ENCODE data around the gene MAP3K7.
"Not testable (repeated sequence)": the region's sequence is repeated elsewhere in the genome, so short reads cannot be mapped to it uniquely, and the experiment has no call there.

The MAP3K7 gene

DNA sequence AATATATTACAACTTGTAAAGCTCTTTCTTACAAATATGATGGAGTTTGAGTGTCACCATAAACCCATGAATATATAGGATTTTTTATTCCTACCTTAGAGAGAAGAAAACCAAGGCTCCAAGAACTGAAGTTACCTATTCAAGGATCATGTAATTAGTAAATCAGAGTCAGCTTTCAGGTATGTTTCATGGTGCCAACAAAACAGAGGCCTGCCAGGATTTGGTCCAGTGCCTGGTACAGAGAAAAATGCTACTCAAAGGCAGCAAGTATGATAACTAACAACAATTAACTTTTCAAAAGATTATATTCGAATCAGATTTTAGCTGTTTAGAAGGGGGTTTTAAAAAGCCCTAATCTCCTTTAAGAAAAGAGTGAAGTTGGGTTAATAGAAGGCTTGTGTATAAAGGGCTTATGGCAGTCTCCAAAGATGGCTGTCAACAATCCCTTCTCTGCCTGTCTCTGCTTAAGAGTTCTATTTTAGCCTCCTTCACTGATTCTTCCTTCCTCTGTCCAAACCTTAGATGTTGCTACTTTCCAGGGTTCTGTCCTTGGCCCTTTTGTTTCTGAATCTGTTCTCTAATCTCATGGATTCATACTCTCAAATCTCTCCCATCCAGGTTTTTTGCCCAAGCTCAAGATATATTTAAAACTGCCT, 7.8 kb downstream of the MAP3K7 start:
- DNase-seq (ENCODE audit: low read depth in 2 of 2), result no peak

DNA sequence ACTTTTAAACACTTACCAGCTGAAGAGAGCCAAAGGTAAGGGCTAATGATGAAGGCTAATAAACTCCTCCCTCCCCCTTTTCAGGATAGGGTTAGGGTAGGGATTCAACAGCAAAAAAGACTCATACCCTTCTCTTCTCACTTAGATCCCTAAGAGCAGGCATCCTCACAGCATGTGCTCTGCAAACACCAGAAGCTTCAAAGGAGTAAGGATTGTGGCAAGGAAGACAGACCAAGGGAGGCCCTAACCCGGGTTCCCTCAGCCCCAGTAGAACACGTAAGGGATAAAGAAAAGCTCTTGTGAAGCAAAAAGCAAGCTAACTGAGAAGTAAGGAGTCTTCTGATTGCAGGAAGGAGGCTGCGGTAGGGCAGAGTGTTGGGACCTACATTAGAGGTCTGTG, 11.6 kb downstream of the MAP3K7 start:
- DNase-seq (ENCODE audit: low read depth in 2 of 2), result no peak

DNA sequence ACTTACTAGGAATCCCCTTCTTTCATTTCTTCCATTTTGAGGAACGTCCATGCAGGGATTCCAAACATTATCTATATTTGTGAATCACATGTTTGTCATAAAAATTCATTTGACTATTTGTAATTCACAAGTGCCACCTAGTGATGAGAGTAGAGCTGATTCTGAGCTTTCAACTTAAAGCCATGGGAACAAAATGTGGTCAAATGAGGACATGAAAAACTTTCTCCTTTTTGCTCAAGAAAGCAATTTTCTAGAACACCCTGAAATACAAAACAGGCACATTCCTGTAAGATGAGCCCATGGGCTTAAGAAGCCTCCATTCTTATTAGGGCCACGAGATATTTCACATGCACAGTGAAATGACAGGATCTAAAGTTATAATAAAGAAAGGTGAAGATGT, 12.3 kb downstream of the MAP3K7 start:
- DNase-seq (ENCODE audit: low read depth in 2 of 2), result no peak

DNA sequence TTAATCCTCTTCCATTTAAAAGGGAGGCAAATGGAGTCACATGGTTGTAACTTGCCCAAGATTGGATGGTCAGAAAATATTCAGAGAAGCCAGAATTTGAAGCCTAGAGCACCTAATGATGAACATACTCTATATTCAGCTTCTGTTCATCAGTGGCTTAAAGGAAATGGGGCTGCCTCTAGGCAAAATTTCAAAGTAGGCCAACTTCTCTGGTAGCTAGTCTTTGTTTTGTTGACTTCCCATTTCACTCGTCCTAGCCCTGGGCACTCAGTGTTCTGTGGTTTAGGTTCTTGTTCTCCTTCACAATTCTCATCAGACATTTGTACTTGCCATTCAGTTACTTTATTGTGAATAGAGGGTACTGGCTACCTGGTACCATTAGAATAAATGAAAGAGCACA, 13.2 kb downstream of the MAP3K7 start:
- no peak for DNase-seq (ENCODE audit: low read depth in 2 of 2)

DNA sequence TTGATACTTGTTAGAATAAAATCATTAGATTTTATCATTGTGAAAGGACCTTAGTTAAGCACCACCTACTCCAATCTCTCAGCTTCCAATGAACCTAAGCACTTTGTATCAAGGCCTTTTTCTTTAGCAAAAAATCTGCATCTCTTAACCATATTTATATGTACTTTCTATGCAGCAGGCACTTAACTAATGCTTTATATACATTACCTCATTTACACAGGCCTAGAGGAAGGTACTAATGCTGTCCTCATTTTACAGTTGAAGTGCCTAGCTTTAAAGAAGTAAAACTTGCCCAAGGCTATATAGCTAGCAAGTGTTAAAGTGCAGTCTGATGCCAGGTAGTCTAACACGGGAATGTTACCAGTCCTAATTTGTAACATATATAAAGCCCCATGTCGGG, 14.0 kb downstream of the MAP3K7 start:
- DNase-seq (ENCODE audit: low read depth in 2 of 2), result no peak

DNA sequence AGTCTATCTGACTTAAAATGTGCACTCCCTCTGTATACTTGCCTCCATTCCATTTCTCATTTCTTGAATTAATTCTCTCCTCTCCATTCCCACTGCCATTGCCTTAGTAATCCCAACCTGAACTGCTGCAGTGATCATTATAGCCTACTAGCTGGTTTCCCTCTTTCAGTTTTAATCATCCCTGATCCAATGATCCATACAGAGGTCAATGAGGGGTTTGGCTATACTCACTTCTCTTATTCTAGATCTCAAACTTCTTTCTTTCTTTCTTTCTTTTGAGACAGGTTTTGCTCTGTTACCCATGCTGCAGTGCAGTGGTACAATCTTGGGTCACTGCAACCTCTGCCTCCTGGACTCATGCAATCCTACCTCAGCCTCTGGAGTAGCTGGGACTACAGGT, 17.6 kb downstream of the MAP3K7 start:
- no peak for DNase-seq (ENCODE audit: low read depth in 2 of 2)

DNA sequence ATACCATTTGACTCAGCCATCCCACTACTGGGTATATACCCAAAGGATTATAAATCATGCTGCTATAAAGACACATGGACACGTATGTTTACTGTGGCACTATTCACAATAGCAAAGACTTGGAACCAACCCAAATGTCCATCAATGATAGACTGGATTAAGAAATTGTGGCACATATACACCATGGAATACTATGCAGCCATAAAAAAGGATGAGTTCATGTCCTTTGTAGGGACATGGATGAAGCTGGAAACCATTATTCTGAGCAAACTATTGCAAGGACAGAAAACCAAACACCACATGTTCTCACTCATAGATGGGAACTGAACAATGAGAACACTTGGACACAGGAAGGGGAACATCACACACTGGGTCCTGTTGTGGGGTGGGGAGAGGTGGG, 19.2 kb downstream of the MAP3K7 start:
- not testable (repeated sequence) for DNase-seq (ENCODE audit: low read depth in 2 of 2)

DNA sequence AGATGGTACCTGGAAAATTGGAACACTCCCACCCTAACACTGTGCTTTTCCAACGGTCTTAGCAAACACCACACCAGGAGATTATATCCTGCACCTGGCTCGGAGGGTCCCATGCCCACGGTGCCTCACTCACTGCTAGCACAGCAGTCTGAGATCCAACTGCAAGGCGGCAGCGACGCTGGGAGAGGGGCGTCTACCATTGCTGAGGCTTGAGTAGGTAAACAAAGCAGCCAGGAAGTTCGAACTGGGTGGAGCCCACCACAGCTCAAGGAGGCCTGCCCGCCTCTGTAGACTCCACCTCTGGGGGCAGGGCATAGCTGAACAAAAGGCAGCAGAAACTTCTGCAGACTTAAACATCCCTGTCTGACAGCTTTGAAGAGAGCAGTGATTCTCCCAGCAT, 24.5 kb downstream of the MAP3K7 start:
- not testable (repeated sequence) for DNase-seq (ENCODE audit: low read depth in 2 of 2)

DNA sequence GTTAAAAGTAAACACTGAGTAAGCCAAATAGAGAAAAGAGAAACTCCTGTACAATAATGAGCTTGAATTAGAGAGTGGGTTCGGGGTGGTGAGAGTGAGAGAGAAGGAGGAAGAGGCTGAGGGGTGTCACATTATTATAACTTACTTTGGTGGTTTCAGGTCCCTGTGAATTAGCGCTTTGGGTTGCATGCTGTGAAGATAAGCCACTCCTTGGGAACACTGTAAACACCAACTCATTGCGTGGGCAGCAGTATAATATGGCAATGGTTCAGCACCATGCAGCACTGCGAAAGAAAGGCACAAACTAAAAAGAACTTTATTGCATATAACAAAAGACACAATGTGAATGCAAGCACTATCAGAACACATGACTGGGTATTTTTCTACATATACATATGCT, 26.9 kb downstream of the MAP3K7 start:
- DNase-seq (ENCODE audit: low read depth in 2 of 2), result no peak

DNA sequence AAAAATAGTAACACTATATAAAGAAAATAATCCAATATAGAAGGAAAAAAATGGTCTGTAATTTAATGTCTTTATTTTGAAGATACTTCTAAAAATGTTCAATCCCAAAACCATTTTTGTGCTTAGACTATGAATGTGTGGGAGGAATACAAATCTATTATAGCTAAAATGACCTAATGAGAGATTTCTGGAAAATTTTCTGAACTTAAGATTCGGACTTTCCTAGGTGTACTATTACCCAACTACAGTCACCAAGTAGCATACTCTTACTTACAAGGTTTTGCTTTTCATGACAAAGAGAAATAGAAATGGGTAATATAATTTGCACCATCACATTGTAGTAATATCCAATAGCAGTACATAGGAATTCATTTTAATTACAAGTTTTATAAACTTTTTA, 29.9 kb downstream of the MAP3K7 start:
- no peak for DNase-seq (ENCODE audit: low read depth in 2 of 2)

DNA sequence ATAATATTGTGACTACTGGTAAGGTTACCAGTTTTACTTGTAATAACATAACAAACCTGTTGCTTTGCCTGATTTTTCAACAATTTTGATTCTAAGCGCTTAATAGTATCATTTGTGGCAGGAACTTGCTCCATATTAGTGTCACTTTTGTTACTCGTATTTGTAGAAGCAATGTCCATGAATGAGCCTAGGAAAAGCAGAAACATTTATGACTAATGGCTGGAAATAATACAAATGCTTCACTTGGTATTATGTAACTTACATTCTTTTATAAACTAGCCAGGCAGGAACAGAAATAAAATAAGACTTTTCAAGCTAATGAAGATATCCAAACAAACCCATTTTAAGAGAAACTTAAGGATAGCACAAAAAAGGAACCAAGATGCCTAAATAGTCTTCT, 38.9 kb downstream of the MAP3K7 start:
- no peak for DNase-seq (ENCODE audit: low read depth in 2 of 2)

DNA sequence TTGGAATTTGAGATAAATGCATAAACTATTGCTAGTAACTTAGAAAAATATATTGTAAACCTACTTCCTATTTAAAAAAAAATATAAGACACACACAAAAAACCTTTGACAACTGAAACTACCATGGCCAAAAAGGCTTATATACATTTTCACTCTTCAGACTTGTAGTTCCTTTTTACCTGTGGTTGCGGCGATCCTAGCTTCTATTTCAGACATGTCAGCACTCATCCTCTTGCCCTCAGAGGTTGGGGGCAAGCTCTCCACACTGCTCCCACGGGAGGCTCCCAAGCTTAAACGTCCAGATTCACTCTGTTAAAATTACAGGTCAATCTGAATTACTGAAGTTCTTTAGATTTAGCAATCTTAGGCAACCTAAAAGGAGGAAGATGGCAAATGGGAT, 39.8 kb downstream of the MAP3K7 start:
- no peak for DNase-seq (ENCODE audit: low read depth in 2 of 2)

DNA sequence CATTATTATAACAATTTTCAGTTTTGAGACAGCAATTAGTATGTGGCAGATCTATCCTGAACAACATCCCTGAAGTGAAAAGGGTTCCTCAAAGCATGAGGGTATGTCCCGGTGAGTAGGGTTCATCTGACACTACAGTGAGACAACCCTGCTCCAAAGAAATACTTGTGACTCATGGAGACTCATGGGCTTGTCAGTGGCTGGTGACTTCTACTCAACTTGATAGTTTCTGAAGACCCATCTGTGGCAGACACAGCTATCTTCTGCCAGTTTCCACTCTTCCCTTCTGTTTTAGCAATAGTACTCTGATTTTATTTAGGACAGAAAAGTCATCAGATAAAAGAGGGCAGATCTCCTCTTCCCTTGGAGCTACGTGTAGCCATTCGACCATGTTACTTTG, 41.4 kb downstream of the MAP3K7 start:
- DNase-seq (ENCODE audit: low read depth in 2 of 2), result no peak

DNA sequence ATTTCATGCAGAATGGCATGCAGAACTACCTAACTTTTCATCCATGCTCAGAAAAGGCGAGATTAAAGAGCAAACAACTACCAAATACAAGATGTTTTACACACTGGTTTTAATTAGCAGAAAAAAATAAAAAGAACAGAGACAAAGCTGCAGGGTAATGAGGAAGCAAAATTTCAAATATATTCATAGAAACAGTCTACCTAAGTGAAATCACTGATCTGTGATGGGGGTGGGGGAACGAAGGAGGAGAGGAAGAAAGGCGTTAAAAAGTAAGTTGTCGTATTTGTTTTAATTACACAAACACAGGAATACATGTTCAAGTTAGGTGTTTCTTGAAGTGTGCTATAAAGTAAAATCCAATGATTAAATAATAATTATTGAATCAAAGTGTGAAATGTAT, 42.1 kb downstream of the MAP3K7 start:
- DNase-seq (ENCODE audit: low read depth in 2 of 2), result no peak

DNA sequence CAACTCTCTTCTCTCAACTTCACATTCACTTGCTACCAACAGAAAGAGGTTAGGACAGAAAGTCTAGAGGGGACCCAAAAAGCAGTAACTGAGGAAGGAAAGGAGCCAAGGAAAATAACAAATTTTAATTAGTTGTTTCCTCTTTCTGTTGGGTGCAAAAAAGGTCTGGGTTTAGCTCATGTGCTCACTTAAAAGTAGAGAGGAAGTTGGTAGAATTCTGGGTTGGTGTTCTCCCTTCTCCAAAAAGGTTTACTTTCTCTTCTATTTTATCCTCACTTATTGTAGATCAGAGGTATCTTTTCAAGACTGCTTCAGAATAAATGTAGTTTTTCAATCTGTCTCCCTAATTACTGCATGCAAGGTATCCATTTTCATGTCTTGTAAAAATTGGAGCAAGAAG, 42.8 kb downstream of the MAP3K7 start:
- no peak for DNase-seq (ENCODE audit: low read depth in 2 of 2)

DNA sequence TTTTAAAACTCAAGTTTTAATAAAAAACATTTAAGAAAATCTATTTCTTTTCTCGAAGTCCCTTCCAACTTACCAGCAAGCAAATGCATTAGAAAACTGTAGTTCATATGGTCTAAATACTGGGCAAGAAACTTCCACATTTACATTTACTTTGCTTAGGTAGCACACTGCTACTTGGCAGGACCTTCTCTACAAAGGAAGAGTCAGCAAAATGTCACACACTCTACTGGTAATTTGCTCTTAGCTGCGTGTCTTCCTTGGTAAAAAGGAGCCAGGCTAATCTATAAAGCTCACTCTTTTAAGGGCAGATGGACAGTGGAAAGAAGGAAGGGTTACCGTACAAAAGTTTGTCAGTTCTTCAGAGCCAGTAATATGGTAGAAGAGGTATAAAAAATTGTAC, 45.7 kb downstream of the MAP3K7 start:
- DNase-seq (ENCODE audit: low read depth in 2 of 2), result no peak

DNA sequence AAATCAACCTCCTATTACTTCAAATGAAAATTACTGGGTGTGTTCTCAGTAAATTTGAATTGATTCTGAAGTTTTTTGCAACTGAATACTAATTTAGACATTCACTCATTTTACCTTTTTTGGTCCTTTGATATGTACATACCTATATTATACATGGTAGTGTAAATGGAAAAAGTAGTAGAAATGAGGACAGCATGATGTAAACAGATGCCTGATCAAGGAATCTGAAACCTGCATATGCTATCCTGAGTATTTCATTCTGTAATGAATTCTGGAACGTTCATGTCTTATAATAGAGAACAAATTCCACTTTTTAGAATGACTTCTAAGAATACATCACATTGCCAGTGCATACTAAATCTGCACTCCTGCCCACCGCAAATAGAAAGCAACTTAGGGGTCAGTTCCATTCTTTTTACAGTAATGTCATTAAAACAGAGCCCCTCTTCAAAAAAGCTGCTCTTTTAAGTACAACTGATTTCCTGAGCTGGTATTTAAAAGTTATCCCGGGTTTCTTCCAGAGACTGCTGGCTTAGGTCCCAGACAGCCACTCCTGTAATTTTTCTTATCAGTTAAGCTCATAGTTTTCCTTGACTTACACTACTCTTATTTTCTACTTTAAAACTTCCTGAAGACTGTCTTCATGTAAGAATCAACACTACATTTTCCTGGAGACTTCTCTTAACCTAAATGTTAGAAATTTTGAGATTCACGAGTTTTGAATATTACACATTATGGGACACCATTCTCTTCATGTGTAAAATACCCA, 48.4 kb downstream of the MAP3K7 start:
- no peak for DNase-seq (ENCODE audit: low read depth in 2 of 2)

DNA sequence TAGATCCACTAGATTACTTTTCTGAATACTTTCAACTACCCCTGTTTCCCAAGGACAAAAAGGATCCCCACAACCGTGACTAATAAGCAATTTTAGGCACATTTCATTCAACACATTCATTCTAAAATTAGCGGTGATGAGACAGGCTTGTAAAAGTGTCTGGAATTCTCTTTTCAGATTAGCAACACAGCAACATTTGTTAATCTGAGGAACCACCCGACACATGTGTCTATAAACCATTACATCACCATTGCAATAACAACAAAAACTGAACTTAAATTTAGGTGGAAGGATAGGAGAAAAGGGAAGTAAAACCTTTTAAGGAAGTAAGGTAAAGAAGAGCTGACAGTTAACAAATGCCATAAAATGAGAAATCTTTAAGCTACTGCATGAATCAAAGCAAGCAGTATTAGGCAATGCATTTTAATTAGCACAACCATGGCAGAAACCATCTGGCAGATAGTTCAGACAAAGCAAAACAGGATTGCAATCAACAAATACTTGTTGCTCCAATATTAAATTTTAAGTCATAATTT, 49.1 kb downstream of the MAP3K7 start:
- no peak for DNase-seq (ENCODE audit: low read depth in 2 of 2)

DNA sequence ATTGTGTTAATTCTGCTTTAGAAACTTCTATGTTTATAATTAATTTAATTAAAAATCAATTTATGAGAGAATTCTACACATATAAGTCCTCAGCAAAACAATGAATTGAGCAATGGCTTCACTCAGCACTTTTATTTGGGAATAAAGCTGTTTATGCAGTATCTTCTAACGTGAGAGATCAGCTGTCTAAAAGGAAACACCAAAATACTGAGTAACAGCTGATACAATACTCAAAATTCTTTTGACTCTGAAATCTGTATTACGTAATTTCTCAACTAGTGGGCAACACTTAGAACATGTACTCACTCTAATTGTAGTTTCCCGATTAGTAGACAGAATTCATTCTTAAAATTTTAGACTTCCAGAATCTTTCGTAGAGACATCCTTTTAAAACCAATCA, 49.8 kb downstream of the MAP3K7 start:
- no peak for DNase-seq (ENCODE audit: low read depth in 2 of 2)

DNA sequence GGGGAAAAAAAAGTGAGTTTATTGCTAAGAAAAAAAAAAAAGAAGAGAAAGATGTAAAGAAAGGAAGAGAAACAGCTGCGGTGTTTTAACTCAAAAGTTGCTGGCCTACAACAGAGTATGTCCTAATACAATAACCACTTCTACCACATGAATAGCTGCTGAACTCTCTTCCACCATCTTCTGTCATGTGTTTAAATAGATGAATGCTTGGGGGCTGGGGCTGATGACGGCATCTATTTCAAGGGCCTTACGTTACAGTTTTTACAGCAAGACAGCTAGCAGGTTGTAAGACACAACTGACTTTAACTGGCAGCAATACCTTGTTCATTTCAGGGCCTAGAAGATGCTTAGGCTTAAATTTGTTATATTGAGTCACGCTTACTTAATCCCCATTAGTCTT, 50.4 kb downstream of the MAP3K7 start:
- DNase-seq (ENCODE audit: low read depth in 2 of 2), result no peak

DNA sequence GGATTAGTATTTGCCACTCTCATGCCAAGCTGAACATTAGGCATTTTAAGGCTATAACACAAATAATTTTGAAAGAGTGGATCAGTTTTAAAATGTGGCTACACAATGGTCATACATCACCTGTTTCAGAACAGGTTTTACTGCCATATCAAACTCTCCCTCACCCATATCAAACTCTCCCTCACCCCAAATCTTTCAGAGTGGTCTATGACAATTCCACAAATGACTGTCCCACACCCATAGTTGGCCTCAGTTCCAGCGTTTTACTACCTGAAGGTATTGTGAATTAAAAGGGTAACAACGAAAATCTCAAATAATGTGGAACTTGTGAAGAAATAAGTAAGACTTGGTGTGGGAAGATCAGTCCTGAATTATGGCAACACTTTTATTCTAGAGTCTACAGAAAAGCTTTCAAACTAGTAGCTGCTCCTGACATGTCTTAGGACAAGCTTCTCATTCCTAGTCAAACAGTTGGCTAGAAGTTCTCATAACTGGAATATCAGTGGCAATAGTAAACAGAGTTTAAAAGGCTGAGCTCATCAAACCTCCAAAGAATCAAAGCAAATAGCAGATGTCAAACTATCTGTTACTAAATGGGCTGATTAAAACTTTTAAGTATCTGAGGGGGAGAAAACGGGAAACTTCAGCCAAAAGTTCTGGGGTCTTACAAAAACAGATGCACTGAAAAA, 52.4 kb downstream of the MAP3K7 start:
- no peak for DNase-seq (ENCODE audit: low read depth in 2 of 2)

DNA sequence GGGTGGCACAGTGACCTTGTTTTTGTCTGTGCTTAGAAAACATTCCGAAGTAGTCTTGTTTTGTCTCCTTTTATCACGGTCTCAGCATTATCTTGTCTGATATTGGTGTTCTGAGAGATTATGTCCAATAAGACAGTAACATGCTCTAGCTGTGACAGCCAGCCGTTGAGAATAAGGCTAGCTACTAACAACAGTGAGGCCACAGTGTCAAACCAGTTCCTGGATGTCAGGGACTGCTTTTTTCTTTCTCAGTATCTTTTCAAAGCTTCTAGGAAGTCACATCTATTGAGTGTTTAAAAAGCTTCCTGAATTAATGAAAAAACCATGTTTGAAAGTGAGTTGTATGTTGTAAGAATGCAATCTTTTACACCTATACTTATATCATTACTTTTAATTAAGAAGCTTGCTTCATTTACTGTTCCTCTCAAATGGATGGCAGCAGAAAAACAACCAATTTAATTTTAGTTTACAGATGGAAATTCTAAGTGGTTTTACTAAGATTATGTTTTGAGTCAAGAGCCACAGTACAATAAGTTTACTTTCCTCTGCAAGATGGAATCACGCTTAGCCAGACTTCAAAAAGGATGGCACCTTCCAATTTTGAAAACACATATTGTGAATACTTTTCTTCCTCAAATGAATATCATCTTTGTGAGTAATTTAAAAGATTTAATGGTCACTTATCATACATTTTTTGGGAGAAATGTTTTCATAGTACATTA, 53.1 kb downstream of the MAP3K7 start:
- no peak for DNase-seq (ENCODE audit: low read depth in 2 of 2)
